Astrocyte (in vitro differentiated cells and primary cell): ENCODE results near the gene PPIF. TPM values are rescaled to one million over a fixed set of nuclear protein-coding genes. Genes with fewer than 3 reads are reported as not detected.
A peak's percentile ranks its signal among the peaks of the same experiment; 100 is the strongest.
"Not testable (repeated sequence)": the region's sequence is repeated elsewhere in the genome, so short reads cannot be mapped to it uniquely, and the experiment has no call there.

Experiments used
- DNase-seq: peaks from one replicate; pipeline ENCODE4 v3.0.0-alpha.2; 2010; ENCODE audit warnings: low read depth
- FAIRE-seq: peaks from 2 replicates; lab custom pipeline; 2011; peaks lifted over from hg19 to GRCh38; lab: Jason Lieb, UNC
- H2AFZ ChIP-seq: 2 replicates; pipeline ENCODE4 v1.6.0; 2012; ENCODE audit warnings: low read depth, low read length, inconsistent platforms
- H3K27ac ChIP-seq: 2 replicates; pipeline ENCODE4 v1.5.1; 2011; ENCODE audit warnings: low read depth, low read length, inconsistent platforms
- H3K27me3 ChIP-seq: 2 replicates; pipeline ENCODE4 v1.6.0; 2011; ENCODE audit warnings: low read length, inconsistent platforms; ENCODE audit not compliant: insufficient read depth
- H3K36me3 ChIP-seq: 2 replicates; pipeline ENCODE4 v1.5.1; 2011; ENCODE audit warnings: low read length, inconsistent platforms; ENCODE audit not compliant: insufficient read depth
- H3K4me1 ChIP-seq: 2 replicates; pipeline ENCODE4 v1.5.1; 2011; ENCODE audit warnings: low read length, inconsistent platforms; ENCODE audit not compliant: insufficient read depth
- H3K4me2 ChIP-seq: 2 replicates; pipeline ENCODE4 v1.6.0; 2012; ENCODE audit warnings: low read length, inconsistent platforms
- H3K4me3 ChIP-seq: 2 replicates; pipeline ENCODE4 v1.5.1; 2011; ENCODE audit warnings: low read depth, mild to moderate bottlenecking, low read length, inconsistent platforms; ENCODE audit not compliant: insufficient read depth
- H3K79me2 ChIP-seq: 2 replicates; pipeline ENCODE4 v1.6.0; 2012; ENCODE audit warnings: mild to moderate bottlenecking, low read length, inconsistent platforms; ENCODE audit not compliant: insufficient read depth
- H3K9ac ChIP-seq: 2 replicates; pipeline ENCODE4 v1.6.0; 2012; ENCODE audit warnings: mild to moderate bottlenecking, low read length, inconsistent platforms
- H3K9me3 ChIP-seq: 2 replicates; pipeline ENCODE4 v1.5.1; 2012; ENCODE audit warnings: low read depth, mild to moderate bottlenecking, low read length, inconsistent platforms; ENCODE audit not compliant: insufficient read depth
- H4K20me1 ChIP-seq: 2 replicates; pipeline ENCODE4 v1.6.0; 2012; ENCODE audit warnings: low read length, inconsistent platforms; ENCODE audit not compliant: insufficient read depth
- H3K27ac Mint-ChIP-seq: one replicate; pipeline ENCODE4 v1.8.0; 2021; ENCODE audit warnings: mild to moderate bottlenecking, mixed read lengths; ENCODE audit not compliant: unreplicated experiment
- H3K27me3 Mint-ChIP-seq: one replicate; pipeline ENCODE4 v1.8.0; 2021; ENCODE audit warnings: low read depth, mixed read lengths; ENCODE audit not compliant: unreplicated experiment
- H3K36me3 Mint-ChIP-seq: one replicate; pipeline ENCODE4 v1.8.0; 2021; ENCODE audit warnings: low read depth, mixed read lengths; ENCODE audit not compliant: unreplicated experiment
- H3K4me1 Mint-ChIP-seq: one replicate; pipeline ENCODE4 v1.8.0; 2021; ENCODE audit warnings: low read depth, mixed read lengths; ENCODE audit not compliant: unreplicated experiment
- H3K4me3 Mint-ChIP-seq: one replicate; pipeline ENCODE4 v1.8.0; 2021; ENCODE audit warnings: mild to moderate bottlenecking, moderate library complexity, mixed read lengths; ENCODE audit not compliant: unreplicated experiment
- H3K9me3 Mint-ChIP-seq: one replicate; pipeline ENCODE4 v1.8.0; 2021; ENCODE audit warnings: mild to moderate bottlenecking, mixed read lengths; ENCODE audit not compliant: unreplicated experiment
- EZH2 ChIP-seq: IDR thresholded peaks from 2 replicates; pipeline ENCODE4 v1.6.1; 2012; ENCODE audit warnings: mild to moderate bottlenecking, low read length, inconsistent platforms; ENCODE audit not compliant: insufficient read depth
- total RNA-seq: library from RNA; stranded (reverse); gene quantifications from 2 replicates; pipeline ENCODE4 v1.2.1, GENCODE V29; 2021
- TF ChIP-seq, protein P1 (sequence below): IDR thresholded peaks from 2 replicates; pipeline ENCODE4 v1.5.1; 2011; ENCODE audit warnings: low read depth, mild to moderate bottlenecking, inconsistent platforms, low read length, moderate library complexity; ENCODE audit not compliant: insufficient read depth

Gene PPIF
- total RNA-seq, 1 donor from 2014 or later, result 31.7 TPM

DNA sequence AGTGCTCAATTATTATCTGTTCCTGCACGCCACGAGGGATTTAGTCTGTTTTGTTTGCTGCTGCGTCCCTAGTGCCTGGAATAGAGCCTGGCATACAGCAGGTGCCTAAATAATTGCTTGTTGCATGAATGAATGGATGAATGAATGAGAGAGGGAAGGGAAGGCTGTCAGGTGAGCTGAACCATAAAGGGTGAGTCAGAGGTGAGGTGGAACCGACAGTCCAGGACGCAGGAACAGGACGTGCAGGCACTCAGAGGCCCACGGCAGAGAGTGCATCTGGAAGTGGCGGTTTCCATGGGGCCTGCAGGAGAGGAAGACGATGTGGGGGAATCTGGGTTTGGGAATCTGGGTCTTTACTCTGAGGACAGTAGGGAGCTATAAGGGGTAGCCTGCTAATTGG, 17.7 kb upstream of the PPIF start:
- no peak overlapping the region for H3K27ac Mint-ChIP-seq
- Histone ChIP-seq H3K9me3 (no peaks in the 10 kb centered on the region), H3K9ac (no peak overlapping the region), H4K20me1 (no peaks in the 10 kb centered on the region), H3K27me3 (no peaks in the 10 kb centered on the region), H3K27ac (no peak overlapping the region), H2AFZ (no peak overlapping the region), H3K4me3 (no peak overlapping the region), H3K36me3 (no peaks in the 10 kb centered on the region), H3K79me2 (no peaks in the 10 kb centered on the region), H3K4me1 (peaks cover 13% of the 10 kb centered on the region), H3K4me2 (no peak overlapping the region)
- peaks cover 12% of the 10 kb centered on the region for H3K9me3 Mint-ChIP-seq
- TF ChIP-seq EZH2, result no peak
- TF ChIP-seq, protein P1, sequence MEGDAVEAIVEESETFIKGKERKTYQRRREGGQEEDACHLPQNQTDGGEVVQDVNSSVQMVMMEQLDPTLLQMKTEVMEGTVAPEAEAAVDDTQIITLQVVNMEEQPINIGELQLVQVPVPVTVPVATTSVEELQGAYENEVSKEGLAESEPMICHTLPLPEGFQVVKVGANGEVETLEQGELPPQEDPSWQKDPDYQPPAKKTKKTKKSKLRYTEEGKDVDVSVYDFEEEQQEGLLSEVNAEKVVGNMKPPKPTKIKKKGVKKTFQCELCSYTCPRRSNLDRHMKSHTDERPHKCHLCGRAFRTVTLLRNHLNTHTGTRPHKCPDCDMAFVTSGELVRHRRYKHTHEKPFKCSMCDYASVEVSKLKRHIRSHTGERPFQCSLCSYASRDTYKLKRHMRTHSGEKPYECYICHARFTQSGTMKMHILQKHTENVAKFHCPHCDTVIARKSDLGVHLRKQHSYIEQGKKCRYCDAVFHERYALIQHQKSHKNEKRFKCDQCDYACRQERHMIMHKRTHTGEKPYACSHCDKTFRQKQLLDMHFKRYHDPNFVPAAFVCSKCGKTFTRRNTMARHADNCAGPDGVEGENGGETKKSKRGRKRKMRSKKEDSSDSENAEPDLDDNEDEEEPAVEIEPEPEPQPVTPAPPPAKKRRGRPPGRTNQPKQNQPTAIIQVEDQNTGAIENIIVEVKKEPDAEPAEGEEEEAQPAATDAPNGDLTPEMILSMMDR, result no peak
- H3K4me1 Mint-ChIP-seq, result peaks cover 4% of the 10 kb centered on the region
- H3K36me3 Mint-ChIP-seq, result no peaks in the 10 kb centered on the region
- DNase-seq, result no peak
- H3K27me3 Mint-ChIP-seq, result peaks cover 3% of the 10 kb centered on the region
- FAIRE-seq, result no peak
- H3K4me3 Mint-ChIP-seq, result no peak overlapping the region

DNA sequence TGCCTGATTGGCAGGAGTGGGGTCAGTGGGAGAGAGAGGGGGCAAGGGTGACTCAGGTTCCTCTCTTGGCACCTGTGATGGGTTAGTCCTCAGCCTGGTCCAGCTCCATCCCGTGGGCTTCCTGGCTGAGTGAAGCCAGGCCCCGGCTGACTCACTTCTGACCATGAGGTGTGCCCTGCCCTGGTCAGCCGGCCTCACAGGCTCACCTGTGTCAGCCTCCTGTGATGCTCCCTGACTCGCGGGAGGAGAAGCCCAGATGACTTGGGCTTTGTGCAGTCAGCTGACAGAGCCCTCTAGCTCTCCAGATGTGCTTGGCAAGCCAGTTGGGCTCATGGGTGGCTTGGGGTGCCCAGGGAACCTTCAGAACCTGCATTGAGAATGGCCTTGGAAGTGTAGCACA, 16.0 kb upstream of the PPIF start:
- H3K9me3 Mint-ChIP-seq, result peaks cover 11% of the 10 kb centered on the region
- no peak for TF ChIP-seq EZH2
- TF ChIP-seq, protein P1, result no peak
- no peak for FAIRE-seq
- Histone ChIP-seq H2AFZ (no peak overlapping the region), H3K9ac (no peak overlapping the region), H3K4me1 (peaks cover 13% of the 10 kb centered on the region), H3K36me3 (no peaks in the 10 kb centered on the region), H3K9me3 (no peaks in the 10 kb centered on the region), H4K20me1 (no peaks in the 10 kb centered on the region), H3K27me3 (no peaks in the 10 kb centered on the region), H3K27ac (peak overlapping the region; percentile 28), H3K4me2 (no peak overlapping the region), H3K79me2 (no peaks in the 10 kb centered on the region), H3K4me3 (no peak overlapping the region)
- DNase-seq, result no peak
- no peak overlapping the region for H3K4me3 Mint-ChIP-seq
- H3K27me3 Mint-ChIP-seq, result peaks cover 3% of the 10 kb centered on the region
- no peak overlapping the region for H3K27ac Mint-ChIP-seq
- H3K4me1 Mint-ChIP-seq, result peaks cover 6% of the 10 kb centered on the region
- no peaks in the 10 kb centered on the region for H3K36me3 Mint-ChIP-seq

DNA sequence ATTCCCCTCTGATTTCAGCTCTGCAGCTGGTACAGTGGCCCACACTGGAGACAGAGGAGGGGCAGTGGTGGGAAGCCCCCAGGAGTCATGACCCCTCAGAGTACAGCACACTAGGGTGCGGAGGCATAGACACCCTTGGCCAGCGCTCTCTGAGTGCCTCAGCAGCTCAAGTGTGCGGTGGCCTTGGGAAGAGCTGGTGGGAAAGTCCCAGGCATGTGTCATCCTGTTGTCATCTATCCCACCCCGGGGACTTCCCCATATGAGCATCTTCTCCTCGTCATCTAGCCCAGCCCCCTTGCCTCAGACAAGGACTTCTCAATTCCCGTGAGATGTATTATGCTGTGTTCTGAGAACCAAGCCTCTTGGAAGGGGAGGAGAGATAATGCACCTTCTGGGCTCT, 15.6 kb upstream of the PPIF start:
- Mint-ChIP-seq H3K36me3 (no peaks in the 10 kb centered on the region), H3K4me3 (no peak overlapping the region), H3K4me1 (peaks cover 7% of the 10 kb centered on the region), H3K27ac (no peak overlapping the region), H3K9me3 (peaks cover 11% of the 10 kb centered on the region), H3K27me3 (peaks cover 3% of the 10 kb centered on the region)
- Histone ChIP-seq H3K27me3 (no peaks in the 10 kb centered on the region), H3K9ac (no peak overlapping the region), H2AFZ (no peak overlapping the region), H3K9me3 (no peaks in the 10 kb centered on the region), H3K79me2 (no peaks in the 10 kb centered on the region), H3K4me2 (no peak overlapping the region), H3K4me3 (no peak overlapping the region), H3K36me3 (no peaks in the 10 kb centered on the region), H3K27ac (peak overlapping the region; percentile 28), H4K20me1 (no peaks in the 10 kb centered on the region), H3K4me1 (peaks cover 13% of the 10 kb centered on the region)
- DNase-seq (peak; percentile 78), FAIRE-seq (no peak)
- TF ChIP-seq EZH2, result no peak
- TF ChIP-seq, protein P1, result no peak

DNA sequence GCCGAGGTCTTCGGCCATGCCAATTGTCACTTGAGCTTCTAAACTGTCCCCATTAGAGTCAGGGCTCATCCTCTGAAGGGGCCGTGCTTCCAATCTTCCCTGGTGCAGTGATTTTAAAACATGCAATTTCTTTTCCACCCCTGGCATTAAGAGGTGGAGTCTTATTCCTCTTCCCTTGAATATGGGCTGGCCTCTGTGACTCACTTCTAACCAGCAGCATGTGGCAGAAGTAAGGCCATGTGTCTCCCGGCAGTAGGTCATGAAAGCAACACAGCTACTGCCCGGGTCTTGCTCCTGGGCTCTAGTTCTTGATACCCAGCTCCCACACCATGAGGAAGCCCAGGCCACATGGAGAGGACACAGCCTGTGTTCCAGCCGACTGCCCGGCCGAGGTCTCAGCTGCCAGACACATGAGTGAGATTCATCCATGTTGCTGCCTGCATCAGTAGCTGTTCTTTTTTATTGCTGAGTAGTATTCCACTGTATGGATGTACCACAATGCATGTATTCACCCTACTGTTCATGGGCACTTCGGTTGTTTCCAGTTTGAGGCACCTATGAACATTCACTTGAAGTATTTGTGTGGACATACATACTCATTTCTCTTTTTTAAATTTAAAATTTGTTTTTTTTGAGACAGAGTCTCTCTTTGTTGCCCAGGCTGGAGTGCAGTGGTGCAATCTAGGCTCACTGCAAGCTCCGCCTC, 14.5 kb upstream of the PPIF start:
- not testable (repeated sequence) for H3K4me3 ChIP-seq, H3K9ac ChIP-seq, H2AFZ ChIP-seq, H3K36me3 Mint-ChIP-seq, H3K27me3 ChIP-seq, H3K4me2 ChIP-seq, H3K36me3 ChIP-seq, H3K27me3 Mint-ChIP-seq, H3K4me3 Mint-ChIP-seq, H3K9me3 ChIP-seq, H3K27ac Mint-ChIP-seq, H3K79me2 ChIP-seq, DNase-seq, H4K20me1 ChIP-seq, FAIRE-seq
- H3K9me3 Mint-ChIP-seq, result peaks cover 11% of the 10 kb centered on the region
- Histone ChIP-seq H3K27ac (peak overlapping the region; percentile 29), H3K4me1 (peaks cover 13% of the 10 kb centered on the region)
- H3K4me1 Mint-ChIP-seq, result peaks cover 10% of the 10 kb centered on the region
